Right lobe of liver (tissue), 4 donors: ENCODE data around the gene MECR.

Experiments used
- CTCF ChIP-seq, 4 donors: fragments of 200-600 bp in 3 of 4; fragments of 450-650 bp in 1 of 4; IDR thresholded peaks; one replicate each; pipeline versions ENCODE4 v1.5.1 to v1.8.0; 2016 to 2022; ENCODE audit warnings: antibody characterized with exemption in 4 of 4, mild to moderate bottlenecking in 2 of 4
- POLR2A ChIP-seq: fragments of 450-650 bp; IDR thresholded peaks from one replicate; pipeline ENCODE4 v1.6.1; 2017; ENCODE audit warnings: antibody characterized with exemption, mild to moderate bottlenecking
- donor health status: DM: no; HTN: no; CAD: no.
- donor health status: DM: no; HTN: no; CAD: no.
- donor health status: DM: no; HTN: yes; CAD: no.

GRCh38 chr1:29237852-29238619 is 7.3 kb upstream of the MECR start:
- TF ChIP-seq CTCF (IDR thresholded peaks at IDR 0.05) = no peak
- no peak for TF ChIP-seq POLR2A
